GM19395 (cell line): Measurements from ENCODE around the gene RNU5D-1.

Experiments used
- ATAC-seq: cut with Tn5 transposase; IDR thresholded peaks from one replicate; pipeline ENCODE4 v1.9.1; 2021; ENCODE audit warnings: mild to moderate bottlenecking, moderate library complexity; ENCODE audit not compliant: unreplicated experiment

Gene RNU5D-1

GRCh38 chr1:44733784-44734183 is 2.8 kb upstream of the RNU5D-1 start:
- no peak for ATAC-seq

GRCh38 chr1:44733365-44733764 is 2.4 kb upstream of the RNU5D-1 start:
- no peak for ATAC-seq

GRCh38 chr1:44724955-44725698 is 5.8 kb downstream of the RNU5D-1 start:
- no peak for ATAC-seq

- ATAC-seq, result no peak
Observed at GRCh38 chr1:44724296-44724954, 6.5 kb downstream of the RNU5D-1 start.

GRCh38 chr1:44723496-44724295 is 7.3 kb downstream of the RNU5D-1 start:
- no peak for ATAC-seq

GRCh38 chr1:44723064-44723463 is 7.9 kb downstream of the RNU5D-1 start:
- ATAC-seq, result no peak

GRCh38 chr1:44721485-44722361 is 9.2 kb downstream of the RNU5D-1 start:
- ATAC-seq, result peak; percentile 78

GRCh38 chr1:44720281-44720680 is 10.7 kb downstream of the RNU5D-1 start:
- ATAC-seq, result no peak

- ATAC-seq, result no peak
Observed at GRCh38 chr1:44719318-44719717, 11.7 kb downstream of the RNU5D-1 start.

- no peak for ATAC-seq
Observed at GRCh38 chr1:44718091-44718490, 12.9 kb downstream of the RNU5D-1 start.

- ATAC-seq, result no peak
Observed at GRCh38 chr1:44717653-44718052, 13.3 kb downstream of the RNU5D-1 start.

- no peak for ATAC-seq
Observed at GRCh38 chr1:44717156-44717555, 13.8 kb downstream of the RNU5D-1 start.

GRCh38 chr1:44714944-44715571 is 15.9 kb downstream of the RNU5D-1 start:
- ATAC-seq, result no peak

GRCh38 chr1:44714532-44714931 is 16.4 kb downstream of the RNU5D-1 start:
- ATAC-seq, result no peak

- peak; percentile 62 for ATAC-seq
Observed at GRCh38 chr1:44713321-44713781, 17.6 kb downstream of the RNU5D-1 start.

GRCh38 chr1:44707959-44708831 is 22.8 kb downstream of the RNU5D-1 start:
- ATAC-seq, result no peak

GRCh38 chr1:44707112-44707881 is 23.7 kb downstream of the RNU5D-1 start:
- no peak for ATAC-seq

GRCh38 chr1:44705938-44706337 is 25.0 kb downstream of the RNU5D-1 start:
- ATAC-seq, result no peak
